Transverse colon (tissue), 4 donors: Measurements from ENCODE around the gene BACH2. TPM values are rescaled to one million over a fixed set of nuclear protein-coding genes. Genes with fewer than 3 reads are reported as not detected.

Source experiments
- DNase-seq: peaks from one replicate; pipeline ENCODE4 v3.0.0-alpha.2; 2019
- H3K27ac ChIP-seq, 4 donors: fragments of 200-600 bp; sonication (generic); 2 replicates each; pipeline ENCODE4 v1.5.1; 2016 to 2018; ENCODE audit warnings: inconsistent platforms in 4 of 4
- H3K27me3 ChIP-seq: fragments of 200-600 bp; sonication (generic); 2 replicates; pipeline ENCODE4 v1.5.1; 2017; ENCODE audit warnings: inconsistent platforms
- H3K36me3 ChIP-seq, 4 donors: fragments of 200-600 bp; sonication (generic); 2 replicates each; pipeline ENCODE4 v1.5.1; 2017 to 2019; ENCODE audit warnings: inconsistent platforms in 4 of 4
- H3K4me1 ChIP-seq, 4 donors: fragments of 200-600 bp; sonication (generic); 2 replicates each; pipeline ENCODE4 v1.5.1; 2017 to 2020; ENCODE audit warnings: inconsistent platforms in 4 of 4
- H3K4me3 ChIP-seq, 4 donors: fragments of 200-600 bp; sonication (generic); 1 replicate in 1 of 4; 2 replicates in 3 of 4; pipeline versions ENCODE4 v1.5.1 to v1.6.1; 2017 to 2019; ENCODE audit warnings: inconsistent platforms in 4 of 4
- H3K9me3 ChIP-seq, 2 donors: fragments of 200-600 bp; sonication (generic); 2 replicates each; pipeline ENCODE4 v1.5.1; 2017 to 2019; ENCODE audit warnings: inconsistent platforms in 2 of 2
- EP300 ChIP-seq: sonication (generic); formaldehyde crosslinking; IDR thresholded peaks from one replicate; pipeline ENCODE4 v1.6.1; 2017; ENCODE audit warnings: antibody characterized with exemption, low read depth
- POLR2A ChIP-seq: fragments of 450-650 bp; IDR thresholded peaks from one replicate; pipeline ENCODE4 v1.6.1; 2016; ENCODE audit warnings: antibody characterized with exemption, mild to moderate bottlenecking, moderate library complexity
- POLR2AphosphoS5 ChIP-seq, 3 donors: sonication (generic); formaldehyde crosslinking; IDR thresholded peaks; one replicate each; pipeline ENCODE4 v1.6.1; 2016; ENCODE audit warnings: antibody characterized with exemption in 3 of 3
- WGBS, 2 donors: methylation state at CpG; one replicate each; pipeline ENCODE4 v1.1.5; 2018; ENCODE audit warnings: low coverage in 1 of 2; 5-methylcytosine and 5-hydroxymethylcytosine counted together
- in situ Hi-C, 4 donors: fragments of 200-750 bp; cut with MboI; loops; one replicate each; pipeline versions ENCODE4 v1.15.0 to v1.15.1; 2017; ENCODE audit warnings: low sequenced_read_pairs in 3 of 4, low pct_ligation_motif_present in 1 of 4, low pct_unique_long_range_greater_than_20kb in 1 of 4
- intact Hi-C: fragments of 100-400 bp; cut with DNase I; formaldehyde crosslinking; loops from one replicate; pipeline ENCODE4 v1.15.1; 2023; ENCODE audit warnings: low total_unique reads
- total RNA-seq, 4 donors: library from RNA; depleted of rRNA; stranded (reverse); fragments of >200 nt; gene quantifications; one replicate each; pipeline ENCODE4 v1.1.0, GENCODE V29; 2016
- TF ChIP-seq, protein P1 (sequence below), 5 experiments: fragments of 200-600 bp in 3 of 5; fragments of 450-650 bp in 2 of 5; sonication (generic) in 3 of 5; IDR thresholded peaks; 1 replicate in 2 of 5; 2 replicates in 3 of 5; pipeline ENCODE4 v1.5.1; 2016 to 2017; ENCODE audit warnings: antibody characterized with exemption in 5 of 5, inconsistent platforms in 3 of 5, mild to moderate bottlenecking in 2 of 5, moderate library complexity in 1 of 5

BACH2 gene
- total RNA-seq, 4 donors from 2014 or later = 0.20 to 7.5 (median 2.4) TPM

- in situ Hi-C loops (no loop called here), intact Hi-C loops (no loop called here)
- H3K9me3 ChIP-seq = no peaks in the 10 kb centered on the region
- WGBS, 2 donors = 63 to 68% methylated on average over 10 of the region's 10 CpGs
- TF ChIP-seq EP300 (no peak), POLR2AphosphoS5 (IDR thresholded peaks at IDR 0.05) (no peak), POLR2A (no peak)
- no peaks in the 10 kb centered on the region for H3K27me3 ChIP-seq
- H3K4me1 ChIP-seq = peaks cover 0 to 9% (median 0%) of the 10 kb centered on the region in 4 donors
- H3K36me3 ChIP-seq = no peaks in the 10 kb centered on the region
- no peak for DNase-seq
- no peak overlapping the region for H3K4me3 ChIP-seq
- H3K27ac ChIP-seq = no peak overlapping the region
These were observed 267.5 kb downstream of the BACH2 start for GRCh38 chr6:90028995-90029635.

DNA sequence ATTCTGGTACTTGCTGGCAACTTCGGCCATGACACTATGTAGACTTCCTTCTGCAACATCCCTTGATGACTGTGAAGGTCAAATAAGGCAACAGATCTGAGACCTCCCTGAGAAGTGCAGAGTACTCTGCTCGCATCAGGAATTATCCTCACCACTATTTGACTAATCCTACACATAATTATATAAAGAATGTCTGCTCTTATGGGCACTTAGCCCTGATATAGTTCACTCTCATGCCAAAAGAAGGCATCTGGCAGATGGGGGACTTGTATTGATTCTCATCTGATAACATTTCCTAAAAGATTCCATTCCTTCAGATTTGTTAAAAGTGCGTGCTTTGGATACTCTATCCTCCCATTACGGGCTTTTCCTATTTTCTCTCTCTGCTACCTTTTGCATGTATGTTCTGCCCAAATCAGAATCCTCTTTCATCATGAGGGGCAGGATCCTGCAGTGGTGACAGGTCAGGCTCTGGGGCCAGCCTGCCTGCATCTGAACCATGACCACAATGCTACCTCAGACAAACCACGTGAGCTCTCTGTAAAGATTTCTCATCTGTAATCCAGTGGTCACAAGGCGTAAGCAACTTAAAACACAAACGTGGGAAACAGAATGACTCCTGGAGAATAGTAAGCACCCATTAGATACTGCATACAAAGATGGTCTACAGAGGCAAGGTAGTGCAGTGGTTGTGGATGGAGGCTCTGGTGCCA is 268.4 kb downstream of the BACH2 start:
- Histone ChIP-seq H3K27me3 (no peaks in the 10 kb centered on the region), H3K4me1 (peaks cover 0 to 9% (median 0%) of the 10 kb centered on the region in 4 donors), H3K36me3 (no peaks in the 10 kb centered on the region), H3K4me3 (no peak overlapping the region), H3K27ac (no peak overlapping the region), H3K9me3 (no peaks in the 10 kb centered on the region)
- in situ Hi-C loops (no loop called here), intact Hi-C loops (no loop called here)
- no peak for TF ChIP-seq POLR2AphosphoS5 (IDR thresholded peaks at IDR 0.05)
- TF ChIP-seq POLR2A = no peak
- no peak for TF ChIP-seq EP300
- TF ChIP-seq, protein P1, sequence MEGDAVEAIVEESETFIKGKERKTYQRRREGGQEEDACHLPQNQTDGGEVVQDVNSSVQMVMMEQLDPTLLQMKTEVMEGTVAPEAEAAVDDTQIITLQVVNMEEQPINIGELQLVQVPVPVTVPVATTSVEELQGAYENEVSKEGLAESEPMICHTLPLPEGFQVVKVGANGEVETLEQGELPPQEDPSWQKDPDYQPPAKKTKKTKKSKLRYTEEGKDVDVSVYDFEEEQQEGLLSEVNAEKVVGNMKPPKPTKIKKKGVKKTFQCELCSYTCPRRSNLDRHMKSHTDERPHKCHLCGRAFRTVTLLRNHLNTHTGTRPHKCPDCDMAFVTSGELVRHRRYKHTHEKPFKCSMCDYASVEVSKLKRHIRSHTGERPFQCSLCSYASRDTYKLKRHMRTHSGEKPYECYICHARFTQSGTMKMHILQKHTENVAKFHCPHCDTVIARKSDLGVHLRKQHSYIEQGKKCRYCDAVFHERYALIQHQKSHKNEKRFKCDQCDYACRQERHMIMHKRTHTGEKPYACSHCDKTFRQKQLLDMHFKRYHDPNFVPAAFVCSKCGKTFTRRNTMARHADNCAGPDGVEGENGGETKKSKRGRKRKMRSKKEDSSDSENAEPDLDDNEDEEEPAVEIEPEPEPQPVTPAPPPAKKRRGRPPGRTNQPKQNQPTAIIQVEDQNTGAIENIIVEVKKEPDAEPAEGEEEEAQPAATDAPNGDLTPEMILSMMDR (IDR thresholded peaks at IDR 0.05) = no peak
- 89 to 93% methylated on average over 4 to 7 of the region's 7 CpGs for WGBS, 2 donors
- DNase-seq = no peak

DNA sequence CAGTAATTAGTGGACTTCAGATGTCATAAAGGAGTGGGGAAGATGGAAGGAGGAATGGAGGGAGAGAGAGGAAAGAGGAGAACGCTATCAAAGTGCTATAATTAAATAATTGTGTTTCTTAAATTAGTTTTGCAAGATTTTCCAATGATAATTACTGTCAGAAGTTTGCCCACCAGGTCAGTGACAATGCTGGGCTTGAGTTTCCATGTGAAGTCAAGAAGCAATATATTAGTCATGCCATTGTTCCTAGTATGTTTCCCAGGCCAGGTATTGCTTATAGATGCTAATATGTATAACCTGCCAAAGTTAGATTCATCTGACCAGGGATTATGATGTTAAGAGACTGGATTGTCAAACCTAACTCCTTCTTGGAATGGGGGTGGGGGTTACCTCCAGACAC is 270.4 kb downstream of the BACH2 start:
- TF ChIP-seq, protein P1 (IDR thresholded peaks at IDR 0.05) = no peak
- no peak for TF ChIP-seq POLR2A
- TF ChIP-seq EP300 = no peak
- TF ChIP-seq POLR2AphosphoS5 (IDR thresholded peaks at IDR 0.05) = no peak
- H3K9me3 ChIP-seq = no peaks in the 10 kb centered on the region
- in situ Hi-C loops (no loop called here), intact Hi-C loops (no loop called here)
- peaks cover 0 to 9% (median 0%) of the 10 kb centered on the region in 4 donors for H3K4me1 ChIP-seq
- H3K36me3 ChIP-seq = no peaks in the 10 kb centered on the region
- no peak overlapping the region for H3K4me3 ChIP-seq
- H3K27me3 ChIP-seq = no peaks in the 10 kb centered on the region
- no peak for DNase-seq
- WGBS, 2 donors = 67 to 82% methylated on average over 1 of the region's 1 CpG
- no peak overlapping the region for H3K27ac ChIP-seq

- no peak for DNase-seq
- intact Hi-C loops = no loop called here
- H3K4me1 ChIP-seq = peaks cover 0 to 9% (median 0%) of the 10 kb centered on the region in 4 donors
- TF ChIP-seq EP300 (no peak), POLR2AphosphoS5 (IDR thresholded peaks at IDR 0.05) (peak in 1 of 3 donors; percentile 72)
- no peaks in the 10 kb centered on the region for H3K36me3 ChIP-seq
- in situ Hi-C loops = no loop called here
- no peak overlapping the region for H3K27ac ChIP-seq
- WGBS, 2 donors = 51 to 59% methylated on average over 5 of the region's 5 CpGs
- H3K4me3 ChIP-seq = no peak overlapping the region
- H3K27me3 ChIP-seq = no peaks in the 10 kb centered on the region
- no peaks in the 10 kb centered on the region for H3K9me3 ChIP-seq
These were observed 271.1 kb downstream of the BACH2 start for GRCh38 chr6:90025523-90026061.

- no peak for DNase-seq
- in situ Hi-C loops (no loop called here), intact Hi-C loops (no loop called here)
- Histone ChIP-seq H3K4me3 (no peak overlapping the region), H3K9me3 (no peaks in the 10 kb centered on the region), H3K4me1 (peaks cover 0 to 9% (median 0%) of the 10 kb centered on the region in 4 donors), H3K27me3 (no peaks in the 10 kb centered on the region), H3K27ac (no peak overlapping the region), H3K36me3 (no peaks in the 10 kb centered on the region)
- TF ChIP-seq POLR2A = no peak
- TF ChIP-seq POLR2AphosphoS5 (IDR thresholded peaks at IDR 0.05) = no peak
- TF ChIP-seq, protein P1 (IDR thresholded peaks at IDR 0.05) = no peak
- no peak for TF ChIP-seq EP300
- 94 to 100% methylated on average over 3 to 6 of the region's 6 CpGs for WGBS, 2 donors
These were observed 272.0 kb downstream of the BACH2 start for GRCh38 chr6:90024633-90025032.
